H9 (cell line): ENCODE data around the gene STK24. TPM values are rescaled to one million over a fixed set of nuclear protein-coding genes. Genes with fewer than 3 reads are reported as not detected.

Experiments
- DNase-seq: peaks from one replicate; pipeline ENCODE4 v3.0.0-alpha.2; 2017
- H2AFZ ChIP-seq: one replicate; pipeline ENCODE4 v1.6.1; 2013; ENCODE audit warnings: mild to moderate bottlenecking, low read length, control low read depth, moderate library complexity
- H2AK5ac ChIP-seq: 2 replicates; pipeline ENCODE4 v1.6.1; 2013; ENCODE audit warnings: low read length, control low read depth, mixed read lengths; ENCODE audit not compliant: insufficient read length
- H2BK120ac ChIP-seq: one replicate; pipeline ENCODE4 v1.6.1; 2013; ENCODE audit warnings: low read depth, mild to moderate bottlenecking, low read length, control low read depth, inconsistent platforms; ENCODE audit not compliant: poor library complexity, severe bottlenecking
- H2BK12ac ChIP-seq: 2 replicates; pipeline ENCODE4 v1.6.1; 2013; ENCODE audit warnings: low read length, control low read depth, mixed read lengths, low read depth; ENCODE audit not compliant: insufficient read length
- H2BK15ac ChIP-seq: 2 replicates; pipeline ENCODE4 v1.6.1; 2013; ENCODE audit warnings: low read depth, low read length, control low read depth
- H2BK20ac ChIP-seq: one replicate; pipeline ENCODE4 v1.6.1; 2013; ENCODE audit warnings: low read depth, mild to moderate bottlenecking, low read length, control low read depth, inconsistent platforms; ENCODE audit not compliant: poor library complexity, severe bottlenecking
- H2BK5ac ChIP-seq: 2 replicates; pipeline ENCODE4 v1.6.1; 2013; ENCODE audit warnings: low read length, control low read depth, mixed read lengths; ENCODE audit not compliant: insufficient read length
- H3K14ac ChIP-seq: 2 replicates; pipeline ENCODE4 v1.6.1; 2013; ENCODE audit warnings: low read length, control low read depth; ENCODE audit not compliant: insufficient read depth
- H3K18ac ChIP-seq: 2 replicates; pipeline ENCODE4 v1.6.1; 2013; ENCODE audit warnings: low read depth, mild to moderate bottlenecking, mixed read lengths, low read length, control low read depth; ENCODE audit not compliant: insufficient read length
- H3K23ac ChIP-seq: 2 replicates; pipeline ENCODE4 v1.6.1; 2013; ENCODE audit warnings: low read length, control low read depth, mixed read lengths, low read depth; ENCODE audit not compliant: insufficient read length
- H3K23me2 ChIP-seq: 2 replicates; pipeline ENCODE4 v1.6.1; 2013; ENCODE audit warnings: low read depth, mild to moderate bottlenecking, mixed read lengths, low read length, control low read depth; ENCODE audit not compliant: insufficient read length, poor library complexity, severe bottlenecking
- H3K27ac ChIP-seq: 2 replicates; pipeline ENCODE4 v1.5.1; 2013; ENCODE audit warnings: low read length, control low read depth, mixed read lengths, low read depth; ENCODE audit not compliant: insufficient read length
- H3K27me3 ChIP-seq: 2 replicates; pipeline ENCODE4 v1.6.1; 2013; ENCODE audit warnings: low read length, control low read depth, inconsistent platforms; ENCODE audit not compliant: insufficient read depth
- H3K4ac ChIP-seq: 2 replicates; pipeline ENCODE4 v1.6.1; 2013; ENCODE audit warnings: low read depth, mild to moderate bottlenecking, control low read depth, inconsistent platforms, low read length, moderate library complexity
- H3K4me1 ChIP-seq: 2 replicates; pipeline ENCODE4 v1.6.1; 2013; ENCODE audit warnings: low read length, control low read depth, inconsistent platforms; ENCODE audit not compliant: insufficient read depth
- H3K4me2 ChIP-seq: 2 replicates; pipeline ENCODE4 v1.6.1; 2013; ENCODE audit warnings: low read length, control low read depth, mixed read lengths; ENCODE audit not compliant: insufficient read length, insufficient read depth
- H3K56ac ChIP-seq: 2 replicates; pipeline ENCODE4 v1.6.1; 2013; ENCODE audit warnings: low read depth, mild to moderate bottlenecking, mixed read lengths, low read length, control low read depth; ENCODE audit not compliant: insufficient read length
- H3K79me1 ChIP-seq: 2 replicates; pipeline ENCODE4 v1.6.1; 2013; ENCODE audit warnings: low read depth, mild to moderate bottlenecking, moderate library complexity, low read length, control low read depth, inconsistent platforms; ENCODE audit not compliant: insufficient read depth, poor library complexity, severe bottlenecking
- H3K79me2 ChIP-seq: 2 replicates; pipeline ENCODE4 v1.6.1; 2013; ENCODE audit warnings: low read length, control low read depth, inconsistent platforms; ENCODE audit not compliant: insufficient read depth
- H3K9ac ChIP-seq: 2 replicates; pipeline ENCODE4 v1.6.1; 2013; ENCODE audit warnings: low read length, control low read depth, mixed read lengths; ENCODE audit not compliant: insufficient read length; ENCODE audit errors: extremely low read depth
- H3K9me3 ChIP-seq: one replicate; pipeline ENCODE4 v1.6.1; 2013; ENCODE audit warnings: low read depth, low read length, inconsistent platforms; ENCODE audit not compliant: control insufficient read depth
- H3T11ph ChIP-seq: one replicate; pipeline ENCODE4 v1.6.1; 2013; ENCODE audit warnings: mild to moderate bottlenecking, low read length, control low read depth, inconsistent platforms
- H4K20me1 ChIP-seq: one replicate; pipeline ENCODE4 v1.6.1; 2013; ENCODE audit not compliant: control insufficient read depth, insufficient read length, insufficient read depth
- H4K5ac ChIP-seq: 2 replicates; pipeline ENCODE4 v1.6.1; 2013; ENCODE audit warnings: low read depth, mild to moderate bottlenecking, mixed read lengths, low read length, control low read depth; ENCODE audit not compliant: insufficient read length
- H4K8ac ChIP-seq: replicated peaks from 2 replicates; pipeline ENCODE4 v1.6.1; 2013; ENCODE audit warnings: low read length, control low read depth, mixed read lengths, low read depth; ENCODE audit not compliant: insufficient read length
- H4K91ac ChIP-seq: 2 replicates; pipeline ENCODE4 v1.6.1; 2013; ENCODE audit warnings: low read depth, mild to moderate bottlenecking, moderate library complexity, mixed read lengths, low read length, control low read depth; ENCODE audit not compliant: insufficient read length
- H3K27ac Mint-ChIP-seq, 3 experiments: 2 replicates in 2 of 3; 3 replicates in 1 of 3; pipeline ENCODE4 v1.8.0; 2020 to 2021; ENCODE audit warnings: mixed read lengths in 3 of 3, mild to moderate bottlenecking in 1 of 3, moderate library complexity in 1 of 3
- H3K27me3 Mint-ChIP-seq: 2 replicates; pipeline ENCODE4 v1.8.0; 2021; ENCODE audit warnings: low read depth, mild to moderate bottlenecking, moderate library complexity, mixed read lengths
- H3K36me3 Mint-ChIP-seq, 3 experiments: 2 replicates in 2 of 3; 3 replicates in 1 of 3; pipeline ENCODE4 v1.8.0; 2020 to 2021; ENCODE audit warnings: low read depth in 3 of 3, mixed read lengths in 3 of 3; ENCODE audit not compliant: insufficient read depth in 1 of 3
- H3K4me1 Mint-ChIP-seq, 2 experiments: 2 replicates each; pipeline ENCODE4 v1.8.0; 2020; ENCODE audit warnings: mixed read lengths in 2 of 2
- H3K4me3 Mint-ChIP-seq, 2 experiments: 2 replicates in 1 of 2; 3 replicates in 1 of 2; pipeline ENCODE4 v1.8.0; 2020 to 2021; ENCODE audit warnings: mild to moderate bottlenecking in 2 of 2, mixed read lengths in 2 of 2, moderate library complexity in 1 of 2
- H3K9me3 Mint-ChIP-seq, 2 experiments: 2 replicates in 1 of 2; 3 replicates in 1 of 2; pipeline ENCODE4 v1.8.0; 2020; ENCODE audit warnings: mild to moderate bottlenecking in 2 of 2, mixed read lengths in 2 of 2, moderate library complexity in 1 of 2
- CTCF ChIP-seq: fragments of 200-600 bp; sonication (generic); conservative IDR thresholded peaks from 3 replicates; pipeline ENCODE4 v1.8.0; 2021; ENCODE audit warnings: antibody characterized with exemption, mild to moderate bottlenecking
- WGBS: extraction: QIAGEN DNeasy Blood & Tissue Kit; methylation state at CpG from one replicate; pipeline ENCODE4 v1.1.7; 2013; ENCODE audit warnings: missing lambda C conversion rate, low lambda C conversion rate, mixed read lengths; ENCODE audit not compliant: insufficient read length; ENCODE audit errors: extremely low coverage; 5-methylcytosine and 5-hydroxymethylcytosine counted together
- total RNA-seq: library from RNA; stranded (reverse); gene quantifications from 2 replicates; pipeline ENCODE4 v1.2.1, GENCODE V29; 2021

STK24 gene
- total RNA-seq, 1 experiment from 2014 or later, result 134 TPM

GRCh38 chr13:98403076-98403475 lies 173.8 kb downstream of the STK24 start:
- no peak overlapping the region for H3K27ac ChIP-seq
- H3K79me1 ChIP-seq, result no peaks in the 10 kb centered on the region
- no peak overlapping the region for H3K9ac ChIP-seq
- H3K23ac ChIP-seq, result no peak overlapping the region
- TF ChIP-seq CTCF, result no peak
- no peak overlapping the region for H3K4ac ChIP-seq
- no peaks in the 10 kb centered on the region for H3K4me1 ChIP-seq
- Mint-ChIP-seq H3K9me3 (no peaks in the 10 kb centered on the region), H3K4me1 (peaks cover 15 to 17% of the 10 kb centered on the region in 2 experiments), H3K36me3 (peaks cover 0 to 8% (median 6%) of the 10 kb centered on the region in 3 experiments; a peak in 5 of 7 replicates), H3K27ac (no peak overlapping the region), H3K27me3 (no peaks in the 10 kb centered on the region; the same call in 1 of the 2 replicates), H3K4me3 (no peak overlapping the region)
- WGBS, result no CpG with 5 or more reads among the region's 2 CpGs
- H3T11ph ChIP-seq, result no peak overlapping the region
- no peaks in the 10 kb centered on the region for H3K9me3 ChIP-seq
- no peaks in the 10 kb centered on the region for H3K27me3 ChIP-seq
- H2AK5ac ChIP-seq, result no peak overlapping the region
- no peak overlapping the region for H3K18ac ChIP-seq
- no peaks in the 10 kb centered on the region for H3K79me2 ChIP-seq
- no peak overlapping the region for H3K56ac ChIP-seq
- H3K23me2 ChIP-seq, result no peaks in the 10 kb centered on the region
- no peak overlapping the region for H2BK120ac ChIP-seq
- no peaks in the 10 kb centered on the region for H4K20me1 ChIP-seq
- H3K14ac ChIP-seq, result no peak overlapping the region
- DNase-seq, result no peak
- H2BK20ac ChIP-seq, result no peak overlapping the region
- no peak overlapping the region for H2BK15ac ChIP-seq
- H2BK12ac ChIP-seq, result no peak overlapping the region
- H4K91ac ChIP-seq, result no peak overlapping the region
- no peak overlapping the region for H3K4me2 ChIP-seq
- no peak overlapping the region for H2AFZ ChIP-seq
- no peak overlapping the region for H2BK5ac ChIP-seq
- no peak overlapping the region for H4K8ac ChIP-seq
- H4K5ac ChIP-seq, result no peak overlapping the region
